Neural cell (in vitro differentiated cells): ENCODE measurements around the gene ESRRB. TPM values are rescaled to one million over a fixed set of nuclear protein-coding genes. Genes with fewer than 3 reads are reported as not detected.

Experiments used
- H2AFZ ChIP-seq: fragments of 200-600, 300-800 bp; sonication (generic), shearing (Covaris generic); 2 replicates; pipeline ENCODE4 v1.6.0; 2014; ENCODE audit warnings: low read depth, mild to moderate bottlenecking, antibody characterized with exemption, low read length, moderate library complexity
- H3F3A ChIP-seq: fragments of 200-600 bp; shearing (Covaris generic); 2 replicates; pipeline ENCODE4 v1.6.1; 2016; ENCODE audit warnings: mild to moderate bottlenecking, moderate library complexity, mixed read lengths, antibody characterized with exemption, low read length; ENCODE audit not compliant: insufficient read depth, poor library complexity, severe bottlenecking
- H3K27ac ChIP-seq: fragments of 200-600, 300-800 bp; sonication (generic), shearing (Covaris generic); 2 replicates; pipeline ENCODE4 v1.5.1; 2014; ENCODE audit warnings: mild to moderate bottlenecking, low read length, moderate library complexity
- H3K27me3 ChIP-seq: fragments of 300-800, 200-600 bp; sonication (generic), shearing (Covaris generic); 2 replicates; pipeline ENCODE4 v1.6.0; 2014; ENCODE audit warnings: mild to moderate bottlenecking, low read depth, low read length, moderate library complexity; ENCODE audit not compliant: insufficient read depth
- H3K36me3 ChIP-seq: fragments of 300-800, 200-600 bp; sonication (generic), shearing (Covaris generic); 2 replicates; pipeline ENCODE4 v1.5.1; 2014; ENCODE audit warnings: mild to moderate bottlenecking, antibody characterized with exemption, low read length, moderate library complexity; ENCODE audit not compliant: insufficient read depth
- H3K4me2 ChIP-seq: fragments of 300-800, 200-600 bp; sonication (generic), shearing (Covaris generic); 2 replicates; pipeline ENCODE4 v1.6.0; 2014; ENCODE audit warnings: mild to moderate bottlenecking, low read length
- H3K4me3 ChIP-seq: fragments of 300-800, 200-600 bp; sonication (generic), shearing (Covaris generic); 2 replicates; pipeline ENCODE4 v1.5.1; 2014; ENCODE audit warnings: mild to moderate bottlenecking, low read length, moderate library complexity
- H3K79me2 ChIP-seq: fragments of 200-600 bp; shearing (Covaris generic); replicated peaks from 2 replicates; pipeline ENCODE4 v1.6.0; 2014; ENCODE audit warnings: mild to moderate bottlenecking, low read length, moderate library complexity; ENCODE audit not compliant: insufficient read depth
- H3K9ac ChIP-seq: fragments of 300-800, 200-600 bp; sonication (generic), shearing (Covaris generic); 2 replicates; pipeline ENCODE4 v1.6.1; 2016; ENCODE audit warnings: mild to moderate bottlenecking, low read length, mixed read lengths
- H3K9me2 ChIP-seq: fragments of 200-600 bp; shearing (Covaris generic); 2 replicates; pipeline ENCODE4 v1.6.1; 2016; ENCODE audit warnings: mild to moderate bottlenecking, low read length, mixed read lengths; ENCODE audit not compliant: insufficient read depth
- H3K9me3 ChIP-seq: fragments of 200-600, 300-800 bp; sonication (generic), shearing (Covaris generic); 2 replicates; pipeline ENCODE4 v1.6.1; 2016; ENCODE audit warnings: mild to moderate bottlenecking, mixed run types, low read length, moderate library complexity, mixed read lengths
- H4K20me1 ChIP-seq: fragments of 200-600 bp; shearing (Covaris generic); 2 replicates; pipeline ENCODE4 v1.6.1; 2016; ENCODE audit warnings: mild to moderate bottlenecking, mixed run types; ENCODE audit not compliant: insufficient read depth
- CTCF ChIP-seq: fragments of 450-650 bp; IDR thresholded peaks from 2 replicates; pipeline ENCODE4 v1.5.1; 2014; ENCODE audit warnings: antibody characterized with exemption, mild to moderate bottlenecking, moderate library complexity; ENCODE audit not compliant: poor library complexity, severe bottlenecking
- EP300 ChIP-seq: fragments of 450-650 bp; conservative IDR thresholded peaks from 2 replicates; pipeline ENCODE4 v1.6.1; 2014; ENCODE audit warnings: antibody characterized with exemption, mild to moderate bottlenecking, moderate library complexity; ENCODE audit not compliant: poor library complexity, severe bottlenecking
- EZH2 ChIP-seq: fragments of 200-600, 300-800 bp; shearing (Covaris generic), sonication (generic); IDR thresholded peaks from 2 replicates; pipeline ENCODE4 v1.6.1; 2014; ENCODE audit warnings: antibody characterized with exemption, low read length, borderline replicate concordance, mild to moderate bottlenecking; ENCODE audit not compliant: insufficient read depth, poor library complexity, severe bottlenecking
- MXI1 ChIP-seq: fragments of 450-650 bp; conservative IDR thresholded peaks from 2 replicates; pipeline ENCODE4 v1.6.1; 2014; ENCODE audit warnings: antibody characterized with exemption, mild to moderate bottlenecking; ENCODE audit not compliant: poor library complexity, severe bottlenecking
- POLR2AphosphoS5 ChIP-seq: IDR thresholded peaks from 2 replicates; pipeline ENCODE4 v1.6.1; 2012
- RAD21 ChIP-seq: fragments of 450-650 bp; conservative IDR thresholded peaks from 2 replicates; pipeline ENCODE4 v1.6.1; 2014; ENCODE audit warnings: antibody characterized with exemption, mild to moderate bottlenecking, moderate library complexity
- REST ChIP-seq: IDR thresholded peaks from 2 replicates; pipeline ENCODE4 v1.6.1; 2012; ENCODE audit warnings: borderline replicate concordance
- SMC3 ChIP-seq: fragments of 450-650 bp; conservative IDR thresholded peaks from 2 replicates; pipeline ENCODE4 v1.6.1; 2014; ENCODE audit warnings: antibody characterized with exemption, mild to moderate bottlenecking, moderate library complexity; ENCODE audit not compliant: poor library complexity
- TAF1 ChIP-seq: IDR thresholded peaks from 2 replicates; pipeline ENCODE4 v1.6.1; 2012; ENCODE audit warnings: low read depth
- polyA plus RNA-seq: library from polyadenylated mRNA; depleted of rRNA; stranded (reverse); fragments of >200 nt; gene quantifications from 2 replicates; pipeline ENCODE4 v1.2.3, GENCODE V29; 2014

ESRRB gene
- polyA plus RNA-seq, 1 donor from 2014 or later: 0.59 TPM

GRCh38 chr14:76489667-76490066, 113.7 kb downstream of the ESRRB start:
- Histone ChIP-seq H3K79me2 (no peaks in the 10 kb centered on the region), H4K20me1 (no peaks in the 10 kb centered on the region), H3K9me2 (no peaks in the 10 kb centered on the region), H3K4me2 (no peak overlapping the region), H3K4me3 (no peak overlapping the region), H3K9me3 (no peaks in the 10 kb centered on the region), H3K27me3 (no peaks in the 10 kb centered on the region), H3K9ac (no peak overlapping the region), H3K36me3 (no peaks in the 10 kb centered on the region), H2AFZ (no peak overlapping the region), H3K27ac (no peak overlapping the region), H3F3A (no peaks in the 10 kb centered on the region)
- no peak for TF ChIP-seq EP300
- TF ChIP-seq POLR2AphosphoS5: no peak
- no peak for TF ChIP-seq CTCF
- no peak for TF ChIP-seq SMC3
- TF ChIP-seq MXI1: no peak
- TF ChIP-seq REST: no peak

- Histone ChIP-seq H3K79me2 (no peaks in the 10 kb centered on the region), H3K27ac (no peak overlapping the region), H3K9me2 (no peaks in the 10 kb centered on the region), H3K4me3 (no peak overlapping the region), H3K9ac (no peak overlapping the region), H3K4me2 (no peak overlapping the region), H3K27me3 (no peaks in the 10 kb centered on the region), H3K9me3 (no peaks in the 10 kb centered on the region), H4K20me1 (no peaks in the 10 kb centered on the region), H3F3A (no peaks in the 10 kb centered on the region), H2AFZ (no peak overlapping the region), H3K36me3 (no peaks in the 10 kb centered on the region)
- TF ChIP-seq EZH2 (no peak), RAD21 (no peak), REST (no peak), TAF1 (no peak), EP300 (no peak), CTCF (no peak), POLR2AphosphoS5 (no peak), SMC3 (no peak), MXI1 (no peak)
These were observed 114.2 kb downstream of the ESRRB start for GRCh38 chr14:76490111-76490510.
